GM18861 (cell line): ENCODE data around the gene DLL1.

Experiments used
- ATAC-seq: cut with Tn5 transposase; IDR thresholded peaks from one replicate; pipeline ENCODE4 v1.9.1; 2021; ENCODE audit not compliant: unreplicated experiment

The DLL1 gene

GRCh38 chr6:170234419-170234818 lies 56.5 kb downstream of the DLL1 start:
- no peak for ATAC-seq

DNA sequence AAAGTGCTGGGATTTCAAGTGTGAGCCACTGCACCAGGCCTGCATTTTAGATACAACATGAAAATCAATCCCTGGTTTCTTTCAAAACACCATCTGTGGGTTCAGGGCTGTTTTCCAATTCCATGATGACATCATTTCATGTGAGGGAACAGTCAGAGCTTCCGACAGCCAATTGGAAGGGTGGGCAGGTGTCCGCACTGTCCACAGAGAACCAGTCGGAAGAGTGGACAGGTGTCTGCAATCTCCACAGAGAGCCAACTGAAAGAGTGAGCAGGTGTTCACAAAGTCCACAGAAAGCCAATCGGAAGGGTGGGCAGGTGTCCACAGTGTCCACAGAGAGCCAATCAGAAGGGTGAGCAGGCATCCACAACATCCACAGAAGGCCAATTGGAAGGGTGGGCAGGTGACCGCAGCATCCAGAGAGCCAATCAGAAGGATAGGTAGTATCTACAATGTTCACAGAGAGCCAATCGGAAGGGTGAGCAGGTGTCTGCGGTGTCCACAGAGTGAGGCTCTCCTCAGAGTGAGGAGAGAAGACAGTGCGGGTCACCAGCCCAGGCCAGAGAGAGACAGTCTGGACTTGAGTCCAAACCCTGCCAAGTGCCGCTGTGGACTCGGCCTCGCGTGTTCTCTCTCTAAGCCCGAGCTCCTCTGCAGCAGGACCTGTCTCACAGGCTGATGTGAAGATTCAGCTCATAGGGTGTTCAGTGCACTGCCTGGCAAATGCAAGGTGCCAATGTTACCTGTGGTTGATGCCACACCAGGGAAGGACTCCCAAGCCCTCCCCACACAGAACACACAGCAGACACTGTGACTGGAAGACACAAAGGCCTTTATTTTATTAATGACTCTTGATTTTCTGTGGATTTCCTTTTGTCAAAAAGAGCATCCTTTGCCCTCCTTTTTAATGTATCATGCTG lies 57.3 kb downstream of the DLL1 start:
- no peak for ATAC-seq
